ENCODE measurements around the gene ADORA2B.
"Not testable (repeated sequence)": the region's sequence is repeated elsewhere in the genome, so short reads cannot be mapped to it uniquely, and the experiment has no call there.

Gene ADORA2B

DNA sequence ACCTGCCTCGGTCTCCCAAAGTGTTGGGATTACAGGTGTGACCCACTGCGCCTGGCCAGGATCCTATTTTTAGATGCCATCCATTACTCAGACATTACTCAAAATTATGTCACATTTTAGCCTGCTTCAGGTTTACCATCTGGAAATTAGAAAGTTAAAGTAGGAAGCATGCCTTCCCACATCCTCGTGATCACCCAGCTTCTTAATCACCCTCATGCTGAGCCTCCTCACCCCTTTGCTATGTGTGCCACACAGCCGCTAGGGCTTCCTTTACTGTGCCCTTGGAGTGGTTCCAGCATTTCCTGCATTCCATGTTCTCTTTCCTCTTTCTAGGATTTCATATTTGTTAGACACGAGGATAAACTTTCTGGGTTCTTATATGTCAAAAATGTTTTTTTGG is 9.3 kb downstream of the ADORA2B start:
- peak; percentile 74 for DNase-seq (ENCODE audit: low spot score)

DNA sequence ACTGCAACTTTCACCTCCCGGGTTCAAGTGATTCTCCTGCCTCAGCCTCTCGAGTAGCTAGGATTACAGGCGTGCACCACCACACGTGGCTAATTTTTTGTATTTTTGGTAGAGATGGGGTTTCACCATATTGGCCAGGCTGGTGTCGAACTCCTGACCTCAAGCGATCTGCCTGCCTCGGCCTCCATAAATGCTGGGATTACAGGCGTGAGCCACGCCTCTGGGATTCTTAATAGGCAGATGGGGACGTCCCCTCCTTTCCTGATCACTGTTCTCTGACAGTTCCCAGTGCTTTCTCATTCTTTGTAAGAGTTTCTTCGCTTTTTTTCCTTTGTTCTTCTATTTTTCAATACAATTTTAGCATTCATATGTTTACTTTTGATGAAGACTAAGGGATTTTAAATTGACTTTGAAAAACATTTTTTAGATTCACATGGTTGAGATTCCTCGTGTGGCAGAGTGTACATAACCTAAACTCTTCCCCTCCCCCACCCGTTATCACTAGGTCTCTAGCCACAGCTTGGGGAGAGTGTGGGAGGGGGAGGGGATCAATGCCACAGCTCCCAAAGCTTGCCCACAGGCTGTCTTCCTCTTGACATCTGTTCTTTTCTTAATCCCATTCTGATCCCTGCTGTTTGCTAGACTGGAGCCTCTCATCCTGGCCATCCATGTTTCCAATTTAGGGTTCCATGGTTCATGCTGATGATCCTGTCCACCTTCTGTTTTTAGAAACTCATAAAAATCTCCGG is 11.0 kb downstream of the ADORA2B start:
- no peak for DNase-seq (ENCODE audit: low spot score)

DNA sequence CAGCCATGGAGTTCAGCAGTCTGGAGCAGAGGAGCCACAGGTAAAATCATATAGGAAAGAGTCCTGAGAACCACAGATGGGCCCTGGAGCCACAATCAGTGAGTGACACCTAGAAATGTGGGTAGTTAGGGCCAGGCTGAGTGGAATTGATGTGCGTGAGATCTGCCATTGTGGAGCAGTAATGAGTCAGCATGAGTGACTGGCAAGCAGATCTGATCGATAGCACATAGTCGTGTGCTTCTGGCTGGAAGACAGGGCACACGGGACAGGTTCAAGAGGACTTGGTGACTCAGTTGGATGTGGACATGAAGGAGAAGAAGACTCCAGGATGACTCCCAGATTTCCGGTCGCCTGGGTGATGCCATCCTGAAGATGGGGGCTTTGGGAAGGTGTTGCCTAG is 12.3 kb downstream of the ADORA2B start:
- no peak for DNase-seq (ENCODE audit: low spot score)

DNA sequence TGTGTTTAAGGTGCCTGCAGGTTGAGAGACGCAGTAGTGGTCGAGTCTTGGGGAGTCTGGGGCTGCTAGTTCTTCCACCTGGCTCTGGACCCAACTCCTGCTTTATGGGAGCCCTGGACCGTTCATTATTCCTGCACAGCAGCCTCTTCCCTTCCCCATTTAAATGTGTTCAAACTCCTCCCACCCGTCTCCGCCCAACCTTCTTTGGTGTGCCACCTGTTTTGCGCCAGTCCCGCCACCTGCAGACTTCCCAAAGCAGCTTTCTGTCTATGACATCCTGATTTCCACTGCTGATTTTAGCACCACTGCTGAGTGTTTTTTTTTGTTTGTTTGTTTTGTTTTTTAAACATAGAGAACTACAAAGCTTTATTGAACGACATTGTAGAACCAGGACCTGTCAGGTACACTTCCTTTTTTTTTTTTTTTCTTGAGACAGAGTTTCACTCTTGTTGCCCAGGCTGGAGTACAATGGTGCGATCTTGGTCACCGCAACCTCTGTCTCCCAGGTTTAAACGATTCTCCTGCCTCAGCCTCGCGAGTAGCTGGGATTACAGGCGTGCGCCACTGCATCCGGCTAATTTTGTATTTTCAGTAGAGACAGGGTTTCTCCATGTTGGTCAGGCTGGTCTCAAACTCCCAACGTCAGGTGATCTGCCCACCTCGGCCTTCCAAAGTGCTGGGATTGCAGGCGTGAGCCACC is 12.8 kb downstream of the ADORA2B start:
- no peak for DNase-seq (ENCODE audit: low spot score)

DNA sequence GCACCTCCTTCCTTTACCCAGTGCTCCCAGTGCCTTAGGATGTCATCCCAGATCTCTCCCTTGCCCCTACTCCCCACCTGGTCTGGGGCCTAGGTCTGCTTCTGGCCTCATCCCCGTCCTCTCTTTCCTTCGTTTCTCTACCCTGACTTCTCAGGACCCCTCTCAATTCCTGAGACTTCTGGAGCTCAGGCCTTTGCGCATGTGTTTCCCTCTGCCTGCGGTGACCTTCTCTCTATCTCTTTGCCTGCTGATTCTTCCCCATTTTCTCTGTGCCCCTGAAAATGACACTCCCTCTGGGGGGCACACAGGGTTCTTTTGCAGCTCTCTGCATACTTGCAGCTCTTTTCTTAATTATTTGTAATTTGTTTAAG is 13.5 kb downstream of the ADORA2B start:
- DNase-seq (ENCODE audit: low spot score) = no peak

DNA sequence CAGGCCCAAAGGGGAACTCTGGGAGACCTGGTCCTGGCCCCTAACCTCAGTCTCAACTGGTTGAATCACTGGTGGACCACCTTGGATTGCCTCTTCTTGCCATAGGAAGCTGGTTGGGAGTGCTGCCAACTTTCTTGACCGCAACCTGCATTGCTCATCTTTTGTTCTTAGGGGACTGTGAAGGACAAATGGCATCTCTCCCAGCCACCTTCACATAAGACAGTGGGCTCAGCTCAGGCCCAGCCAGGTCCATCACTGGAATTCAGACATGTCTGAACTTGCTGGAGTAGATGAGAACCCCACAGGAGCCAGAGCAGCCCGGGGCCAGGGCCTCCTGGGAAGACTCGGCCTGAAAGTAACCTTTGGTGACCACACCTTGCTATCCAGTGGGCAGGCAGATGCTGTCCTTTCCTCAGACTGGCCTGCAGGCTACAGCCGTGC is 18.8 kb downstream of the ADORA2B start:
- no peak for DNase-seq (ENCODE audit: low spot score)

DNA sequence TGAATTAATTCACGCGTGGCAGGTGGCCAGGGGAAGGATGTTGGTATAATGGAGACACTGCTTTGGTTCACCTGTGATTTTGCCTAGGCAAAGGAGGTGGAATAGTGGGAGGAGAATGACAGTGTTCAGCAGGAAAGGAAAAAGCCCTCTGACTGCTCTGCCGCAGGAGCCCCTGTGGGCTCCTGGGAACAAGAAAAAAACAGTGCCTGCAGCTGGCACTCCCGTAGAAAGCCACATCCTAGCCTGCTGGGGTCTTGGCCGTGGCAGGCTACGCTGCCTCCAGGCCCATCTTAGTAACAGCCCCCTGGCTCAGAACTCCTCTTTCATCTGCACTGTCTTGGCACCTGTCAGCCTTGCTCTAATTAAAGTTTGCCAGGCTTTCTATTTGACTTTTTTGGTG is 20.6 kb downstream of the ADORA2B start:
- no peak for DNase-seq (ENCODE audit: low spot score)

DNA sequence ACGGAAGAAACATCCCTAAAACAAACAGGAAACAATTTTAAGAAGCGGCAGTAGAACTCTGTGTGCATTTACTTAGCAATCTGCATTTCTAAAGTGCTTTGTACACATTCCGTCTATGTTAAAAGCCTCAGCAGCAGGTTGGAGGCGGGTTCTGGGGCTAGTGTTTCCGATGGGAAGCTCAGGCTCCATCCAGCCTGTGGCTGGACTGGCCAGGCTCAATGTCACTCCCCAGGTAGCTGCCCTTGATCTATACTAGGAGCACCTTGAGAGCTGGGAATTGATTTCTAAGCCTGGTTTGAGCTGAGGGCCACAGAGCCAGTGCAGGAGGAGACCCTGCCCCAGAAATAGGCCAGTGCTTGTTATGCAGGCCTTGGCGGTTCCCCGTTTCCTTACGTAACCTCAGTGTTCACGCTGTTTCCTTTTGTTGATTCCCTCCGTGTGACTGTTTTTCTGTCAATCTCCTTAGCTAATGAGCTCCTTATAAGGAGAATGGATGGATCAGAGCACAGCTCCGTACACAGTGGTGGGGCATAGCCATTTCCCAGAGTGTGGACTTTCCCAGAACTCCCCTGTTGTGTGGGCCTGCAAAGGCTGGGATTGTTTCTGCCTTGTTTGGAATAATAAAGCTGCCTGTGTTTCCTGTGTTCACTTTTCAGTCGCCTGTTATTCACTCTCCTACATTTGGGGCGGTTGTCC is 21.4 kb downstream of the ADORA2B start:
- no peak for DNase-seq (ENCODE audit: low spot score)

DNA sequence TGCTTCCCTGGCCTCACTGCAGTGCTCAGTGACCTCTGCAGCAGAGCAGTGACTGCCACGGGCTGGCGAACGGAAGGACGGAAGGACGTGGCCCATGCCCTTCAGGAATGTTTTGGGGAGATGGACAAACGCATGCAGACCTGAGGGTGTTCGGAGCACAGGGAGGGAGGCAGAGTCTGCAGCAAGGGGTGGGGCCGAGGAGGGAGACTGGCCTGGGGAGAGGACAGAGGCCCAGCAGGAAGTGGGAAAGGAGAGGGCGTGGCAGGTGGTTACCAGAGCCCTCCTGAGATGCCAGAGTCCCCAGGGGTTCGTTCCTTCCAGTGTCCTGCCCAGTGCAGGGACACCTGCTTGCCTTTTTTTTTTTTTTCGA is 21.9 kb downstream of the ADORA2B start:
- DNase-seq (ENCODE audit: low spot score) = no peak

DNA sequence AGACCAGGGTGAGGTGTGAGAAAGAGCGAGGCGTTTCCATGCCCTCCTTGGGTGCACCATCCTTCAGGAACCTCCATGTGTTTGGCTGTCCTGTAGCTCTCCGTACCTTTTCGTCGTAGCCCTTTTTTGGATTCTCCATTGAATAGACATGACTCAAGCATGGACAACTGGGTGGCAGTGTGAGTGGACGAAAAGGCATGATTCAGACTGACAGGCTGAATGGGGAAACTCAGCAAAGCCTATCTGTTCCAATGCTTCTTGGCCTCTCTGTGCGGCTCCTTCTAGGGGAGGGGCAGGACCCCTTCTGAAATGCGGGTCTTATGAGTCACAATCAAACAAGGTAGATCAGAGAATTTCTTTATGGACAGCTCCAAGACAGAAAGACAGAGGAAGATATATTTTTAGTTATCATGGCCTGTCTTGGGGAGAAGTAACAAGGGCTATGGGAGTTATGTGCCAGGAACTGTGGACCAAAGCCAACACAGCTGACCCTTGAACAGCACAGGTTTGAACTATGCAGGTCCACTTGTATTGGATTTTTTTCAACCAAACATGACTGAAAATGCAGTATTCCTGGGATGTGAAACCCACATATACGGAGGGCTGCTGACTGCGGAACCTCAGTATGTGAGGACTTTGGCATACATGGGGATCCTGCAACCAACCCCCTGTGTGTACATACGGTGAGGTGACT is 22.9 kb downstream of the ADORA2B start:
- no peak for DNase-seq (ENCODE audit: low spot score)

DNA sequence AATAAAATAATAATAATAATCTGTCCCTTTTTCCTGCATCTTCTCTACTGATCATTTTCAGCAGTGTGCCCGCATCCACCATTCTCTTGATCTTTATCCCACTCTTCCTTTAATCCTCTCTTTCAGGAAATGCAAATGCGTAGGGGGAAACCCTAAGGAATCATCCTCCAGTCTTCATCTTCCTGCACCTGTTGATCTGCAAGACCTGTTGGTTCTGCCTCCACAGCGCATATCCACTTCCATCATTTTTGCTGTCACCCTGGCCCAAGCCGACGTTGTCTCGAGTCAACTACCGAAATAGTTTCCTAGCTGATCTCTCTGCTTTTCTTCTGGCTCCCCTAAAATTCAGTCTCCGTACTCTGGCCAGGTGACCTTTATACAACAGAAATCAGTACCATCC is 24.5 kb downstream of the ADORA2B start:
- DNase-seq (ENCODE audit: low spot score) = no peak

DNA sequence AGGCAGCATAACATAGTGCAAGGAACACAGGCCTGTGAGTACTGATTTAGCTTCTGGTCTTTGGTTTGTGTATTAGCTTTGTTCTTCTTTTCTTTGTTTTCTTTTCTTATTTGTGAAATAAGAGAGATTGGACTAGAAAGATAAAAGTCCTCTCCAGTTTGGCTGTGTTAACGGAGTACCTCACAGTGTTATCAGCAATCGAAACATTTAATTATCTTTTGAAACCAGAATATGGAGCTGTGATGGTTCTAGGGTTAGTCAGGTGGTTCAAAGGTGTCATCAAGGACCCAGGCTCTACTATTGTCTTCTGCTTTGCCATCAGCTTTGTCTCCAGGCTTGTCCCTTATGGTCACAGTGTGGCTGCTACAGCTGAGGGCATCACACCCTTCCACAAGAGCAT is 25.6 kb downstream of the ADORA2B start:
- DNase-seq (ENCODE audit: low spot score) = no peak

DNA sequence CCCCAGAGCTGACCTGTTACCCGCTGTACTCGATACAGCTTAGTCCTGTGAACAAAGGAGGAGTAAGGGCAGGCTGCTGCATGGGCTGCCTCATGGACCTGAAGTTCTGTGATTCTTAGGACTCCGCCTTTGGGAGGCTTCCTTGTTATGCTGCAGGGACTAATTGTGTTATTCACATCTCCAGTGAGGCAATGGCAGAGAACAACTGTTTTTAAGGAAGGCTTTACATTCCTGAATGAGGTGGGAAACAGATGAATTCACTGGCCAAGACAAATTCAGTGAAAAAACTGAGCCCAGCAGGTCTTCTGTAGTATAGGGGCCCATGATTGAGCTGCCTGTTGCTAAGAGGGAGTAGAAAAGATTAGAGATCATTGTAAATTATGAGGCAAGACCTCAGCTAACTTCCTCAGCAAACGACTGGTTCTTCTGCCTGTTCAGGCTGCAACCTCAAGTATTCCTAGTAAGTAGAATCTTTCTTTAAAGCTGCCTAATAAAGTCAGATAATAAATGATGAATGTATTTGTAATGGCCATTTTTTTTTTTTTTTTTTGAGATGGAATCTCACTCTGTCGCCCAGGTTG is 26.3 kb downstream of the ADORA2B start:
- no peak for DNase-seq (ENCODE audit: low spot score)

DNA sequence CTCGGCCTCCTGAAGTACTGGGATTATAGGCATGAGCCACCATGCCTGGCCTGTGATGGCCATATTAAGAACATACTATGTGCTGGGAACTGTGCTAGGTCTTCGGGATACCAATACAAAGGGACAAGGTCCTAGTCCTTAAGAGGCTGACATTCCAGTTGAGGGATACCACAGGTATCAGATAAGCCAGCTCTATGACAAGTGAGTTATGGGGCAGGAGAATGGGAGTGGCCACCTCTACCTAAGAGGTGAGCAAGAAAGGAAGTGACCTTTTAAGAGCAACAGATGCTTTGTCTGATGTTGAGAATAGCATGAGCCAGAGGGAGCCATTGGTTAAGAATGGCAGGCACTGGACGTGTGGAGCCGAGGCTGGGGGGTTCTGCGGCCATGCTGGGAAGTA is 27.0 kb downstream of the ADORA2B start:
- DNase-seq (ENCODE audit: low spot score) = no peak

DNA sequence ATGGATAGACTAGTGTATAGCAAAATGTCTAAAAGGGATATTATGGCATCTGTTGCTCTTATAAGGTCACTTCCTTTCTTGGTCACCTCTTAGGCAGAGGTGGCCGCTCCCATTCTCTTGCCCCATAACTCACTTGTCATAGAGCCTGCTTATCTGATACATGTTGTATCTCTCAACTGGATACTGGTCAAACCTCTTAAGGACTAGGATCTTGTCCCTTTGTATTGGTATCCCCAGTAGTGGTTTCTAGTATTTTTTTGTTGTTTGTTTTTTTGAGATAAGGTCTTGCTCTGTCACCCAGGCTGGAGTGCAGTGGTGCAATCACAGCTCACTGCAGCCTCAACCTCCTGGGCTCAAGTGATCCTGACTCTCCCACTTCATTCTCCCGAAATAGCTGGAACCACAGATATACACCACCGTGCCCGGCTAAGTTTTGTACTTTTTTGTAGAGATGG is 27.6 kb downstream of the ADORA2B start:
- DNase-seq (ENCODE audit: low spot score) = no peak

DNA sequence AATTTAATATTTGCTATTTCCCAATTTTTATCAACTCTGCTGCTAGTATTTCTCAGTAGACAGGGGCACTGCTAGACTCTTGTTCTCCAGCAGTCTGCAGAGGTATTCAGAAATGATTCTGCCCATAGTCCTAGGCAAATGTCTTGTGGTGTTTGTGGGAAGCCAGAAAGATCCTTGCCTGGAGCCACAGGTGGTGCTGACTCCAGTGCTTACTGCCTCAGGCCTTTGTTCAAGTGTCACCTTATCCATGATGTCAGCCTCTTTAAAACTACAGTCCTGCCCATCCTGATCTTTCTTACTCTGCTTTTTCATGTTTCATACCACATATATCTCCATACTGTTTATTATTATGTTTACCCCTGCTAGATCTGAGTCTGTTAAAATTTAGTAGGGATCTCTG is 28.1 kb downstream of the ADORA2B start:
- DNase-seq (ENCODE audit: low spot score) = no peak

DNA sequence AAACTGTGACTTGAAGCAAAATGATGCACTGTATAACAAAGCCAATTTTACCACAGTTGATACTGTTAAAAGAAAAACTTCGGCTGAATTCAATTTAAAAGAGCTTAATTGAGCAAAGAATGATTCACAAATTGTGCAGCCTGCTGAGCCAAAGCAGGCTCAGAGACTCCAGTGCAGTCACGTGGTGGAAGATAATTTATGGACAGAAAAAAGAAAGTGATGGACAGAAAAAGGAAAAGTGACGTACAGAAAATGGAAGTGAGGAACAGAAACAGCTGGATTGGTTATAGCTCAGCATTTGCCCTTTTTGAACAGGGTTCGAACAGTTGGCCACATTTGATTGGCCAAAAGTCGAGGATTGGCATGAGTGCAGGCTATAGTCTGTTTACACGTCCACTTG is 28.9 kb downstream of the ADORA2B start:
- DNase-seq (ENCODE audit: low spot score) = no peak

DNA sequence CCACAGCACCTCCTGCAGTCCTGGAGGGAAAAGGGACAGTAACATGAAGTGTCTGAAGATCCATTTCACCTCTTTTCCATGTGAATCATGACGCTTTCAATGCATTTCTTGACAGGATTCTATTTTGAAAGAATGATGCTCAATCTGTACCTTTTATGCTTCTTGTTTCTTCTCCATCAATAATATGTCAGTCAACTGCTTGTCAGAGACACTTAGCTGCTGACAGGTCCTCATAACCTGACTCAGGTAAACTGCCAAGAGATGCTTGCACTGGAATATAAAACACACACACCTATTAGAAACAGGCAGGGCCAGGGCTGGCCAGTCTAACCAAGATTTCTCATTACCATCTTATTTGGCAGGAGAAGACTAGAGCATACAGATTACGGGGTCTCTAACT is 33.0 kb downstream of the ADORA2B start:
- no peak for DNase-seq (ENCODE audit: low spot score)

DNA sequence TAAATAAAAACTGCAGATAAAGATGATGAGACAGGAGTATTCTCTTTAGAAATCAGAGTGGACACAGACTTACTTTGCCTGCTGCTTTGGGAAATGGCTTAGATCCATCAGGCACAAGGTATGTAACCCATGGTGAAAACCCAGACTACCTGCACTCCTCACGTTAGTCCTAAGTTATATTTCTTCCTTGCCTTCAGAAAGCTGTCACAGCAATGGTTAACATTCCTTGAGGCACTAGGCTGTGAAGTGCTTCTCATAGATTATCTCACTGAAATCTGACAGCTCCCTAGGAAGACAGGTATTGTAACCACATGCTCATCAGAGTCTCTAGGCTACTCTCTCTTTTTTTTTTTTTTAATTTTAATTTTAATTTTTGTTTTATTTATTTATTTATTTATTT is 33.7 kb downstream of the ADORA2B start:
- no peak for DNase-seq (ENCODE audit: low spot score)

DNA sequence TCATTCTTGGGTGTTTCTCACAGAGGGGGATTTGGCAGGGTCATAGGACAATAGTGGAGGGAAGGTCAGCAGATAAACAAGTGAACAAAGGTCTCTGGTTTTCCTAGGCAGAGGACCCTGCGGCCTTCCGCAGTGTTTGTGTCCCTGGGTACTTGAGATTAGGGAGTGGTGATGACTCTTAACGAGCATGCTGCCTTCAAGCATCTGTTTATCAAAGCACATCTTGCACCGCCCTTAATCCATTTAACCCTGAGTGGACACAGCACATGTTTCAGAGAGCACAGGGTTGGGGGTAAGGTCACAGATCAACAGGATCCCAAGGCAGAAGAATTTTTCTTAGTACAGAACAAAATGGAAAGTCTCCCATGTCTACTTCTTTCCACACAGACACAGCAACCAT is 34.1 kb downstream of the ADORA2B start:
- not testable (repeated sequence) for DNase-seq (ENCODE audit: low spot score)

DNA sequence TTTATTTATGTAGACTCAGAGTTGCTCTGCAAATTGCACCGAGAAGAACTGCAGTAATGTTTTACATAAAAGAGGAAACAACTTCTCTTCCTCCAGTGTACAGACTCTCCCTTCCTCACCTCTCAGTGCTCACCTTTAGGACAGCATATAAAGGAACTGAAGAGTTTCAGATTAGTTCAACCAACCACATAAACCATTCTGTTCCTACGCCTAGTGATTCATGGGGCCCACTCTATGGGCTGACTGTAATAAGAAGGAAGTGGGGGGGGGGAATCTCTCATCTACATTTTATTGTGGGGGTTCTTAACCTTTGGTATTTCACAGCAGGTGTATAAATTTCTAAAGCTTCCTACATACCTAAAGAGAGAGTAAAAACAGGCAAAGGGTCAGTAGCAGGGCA is 36.3 kb downstream of the ADORA2B start:
- no peak for DNase-seq (ENCODE audit: low spot score)
